ENCODE measurements around the gene PHTF2.

Gene PHTF2

GRCh38 chr7:77923419-77923818, 124.8 kb downstream of the PHTF2 start:
- TF ChIP-seq FOXP2 (optimal IDR thresholded peaks at IDR 0.05; ENCODE audit: borderline replicate concordance, extremely low read depth, extremely low read length, insufficient read depth) (no peak), SIN3A (IDR thresholded peaks at IDR 0.05; ENCODE audit: borderline replicate concordance, insufficient read depth, low read length) (no peak), POLR2AphosphoS5 (IDR thresholded peaks at IDR 0.05; ENCODE audit: low read depth, low read length) (no peak), TAF1 (IDR thresholded peaks at IDR 0.05; ENCODE audit: borderline replicate concordance, insufficient read depth, low read length) (no peak)
- TF ChIP-seq, protein P1, sequence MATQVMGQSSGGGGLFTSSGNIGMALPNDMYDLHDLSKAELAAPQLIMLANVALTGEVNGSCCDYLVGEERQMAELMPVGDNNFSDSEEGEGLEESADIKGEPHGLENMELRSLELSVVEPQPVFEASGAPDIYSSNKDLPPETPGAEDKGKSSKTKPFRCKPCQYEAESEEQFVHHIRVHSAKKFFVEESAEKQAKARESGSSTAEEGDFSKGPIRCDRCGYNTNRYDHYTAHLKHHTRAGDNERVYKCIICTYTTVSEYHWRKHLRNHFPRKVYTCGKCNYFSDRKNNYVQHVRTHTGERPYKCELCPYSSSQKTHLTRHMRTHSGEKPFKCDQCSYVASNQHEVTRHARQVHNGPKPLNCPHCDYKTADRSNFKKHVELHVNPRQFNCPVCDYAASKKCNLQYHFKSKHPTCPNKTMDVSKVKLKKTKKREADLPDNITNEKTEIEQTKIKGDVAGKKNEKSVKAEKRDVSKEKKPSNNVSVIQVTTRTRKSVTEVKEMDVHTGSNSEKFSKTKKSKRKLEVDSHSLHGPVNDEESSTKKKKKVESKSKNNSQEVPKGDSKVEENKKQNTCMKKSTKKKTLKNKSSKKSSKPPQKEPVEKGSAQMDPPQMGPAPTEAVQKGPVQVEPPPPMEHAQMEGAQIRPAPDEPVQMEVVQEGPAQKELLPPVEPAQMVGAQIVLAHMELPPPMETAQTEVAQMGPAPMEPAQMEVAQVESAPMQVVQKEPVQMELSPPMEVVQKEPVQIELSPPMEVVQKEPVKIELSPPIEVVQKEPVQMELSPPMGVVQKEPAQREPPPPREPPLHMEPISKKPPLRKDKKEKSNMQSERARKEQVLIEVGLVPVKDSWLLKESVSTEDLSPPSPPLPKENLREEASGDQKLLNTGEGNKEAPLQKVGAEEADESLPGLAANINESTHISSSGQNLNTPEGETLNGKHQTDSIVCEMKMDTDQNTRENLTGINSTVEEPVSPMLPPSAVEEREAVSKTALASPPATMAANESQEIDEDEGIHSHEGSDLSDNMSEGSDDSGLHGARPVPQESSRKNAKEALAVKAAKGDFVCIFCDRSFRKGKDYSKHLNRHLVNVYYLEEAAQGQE (IDR thresholded peaks at IDR 0.05; ENCODE audit: insufficient read depth in 1 of 2, low read depth in 2 of 2, low read length in 2 of 2): no peak

GRCh38 chr7:77930496-77930895, 131.9 kb downstream of the PHTF2 start:
- no peak for TF ChIP-seq POLR2AphosphoS5 (IDR thresholded peaks at IDR 0.05; ENCODE audit: low read depth, low read length)
- no peak for TF ChIP-seq SIN3A (IDR thresholded peaks at IDR 0.05; ENCODE audit: borderline replicate concordance, insufficient read depth, low read length)
- TF ChIP-seq TAF1 (IDR thresholded peaks at IDR 0.05; ENCODE audit: borderline replicate concordance, insufficient read depth, low read length): no peak
- TF ChIP-seq, protein P1 (IDR thresholded peaks at IDR 0.05; ENCODE audit: insufficient read depth in 1 of 2, low read depth in 2 of 2, low read length in 2 of 2): no peak
- no peak for TF ChIP-seq FOXP2 (optimal IDR thresholded peaks at IDR 0.05; ENCODE audit: borderline replicate concordance, extremely low read depth, extremely low read length, insufficient read depth)

GRCh38 chr7:77931841-77932240, 133.3 kb downstream of the PHTF2 start:
- TF ChIP-seq TAF1 (IDR thresholded peaks at IDR 0.05; ENCODE audit: borderline replicate concordance, insufficient read depth, low read length): no peak
- TF ChIP-seq SIN3A (IDR thresholded peaks at IDR 0.05; ENCODE audit: borderline replicate concordance, insufficient read depth, low read length): no peak
- no peak for TF ChIP-seq FOXP2 (optimal IDR thresholded peaks at IDR 0.05; ENCODE audit: borderline replicate concordance, extremely low read depth, extremely low read length, insufficient read depth)
- TF ChIP-seq POLR2AphosphoS5 (IDR thresholded peaks at IDR 0.05; ENCODE audit: low read depth, low read length): no peak
- TF ChIP-seq, protein P1 (IDR thresholded peaks at IDR 0.05; ENCODE audit: insufficient read depth in 1 of 2, low read depth in 2 of 2, low read length in 2 of 2): no peak

DNA sequence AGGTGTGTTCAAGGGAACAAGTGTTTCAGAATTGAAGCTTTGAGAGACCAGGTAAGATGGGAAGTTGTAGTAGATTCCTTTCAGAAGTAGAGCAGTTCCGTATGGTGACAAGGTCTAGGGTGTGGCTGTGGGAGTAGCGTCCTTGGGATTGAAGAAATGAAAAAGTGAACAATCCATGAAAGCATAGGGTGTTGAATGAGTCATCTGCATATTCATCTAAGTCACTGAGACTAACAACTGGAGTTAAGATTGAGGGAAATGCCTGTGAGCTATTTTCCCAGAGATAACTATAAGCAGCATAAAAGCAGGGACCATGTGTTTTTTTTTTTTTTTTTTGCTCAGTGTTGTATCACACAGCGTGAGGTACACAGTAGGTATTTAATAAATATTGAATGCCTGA, 134.8 kb downstream of the PHTF2 start:
- TF ChIP-seq TAF1 (IDR thresholded peaks at IDR 0.05; ENCODE audit: borderline replicate concordance, insufficient read depth, low read length): no peak
- TF ChIP-seq, protein P1 (IDR thresholded peaks at IDR 0.05; ENCODE audit: insufficient read depth in 1 of 2, low read depth in 2 of 2, low read length in 2 of 2): no peak
- TF ChIP-seq SIN3A (IDR thresholded peaks at IDR 0.05; ENCODE audit: borderline replicate concordance, insufficient read depth, low read length): no peak
- TF ChIP-seq FOXP2 (optimal IDR thresholded peaks at IDR 0.05; ENCODE audit: borderline replicate concordance, extremely low read depth, extremely low read length, insufficient read depth): no peak
- TF ChIP-seq POLR2AphosphoS5 (IDR thresholded peaks at IDR 0.05; ENCODE audit: low read depth, low read length): no peak

Measured in PFSK-1 (cell line).